Progenitor cell of endocrine pancreas (in vitro differentiated cells): ENCODE measurements around the gene NINJ2. TPM values are rescaled to one million over a fixed set of nuclear protein-coding genes. Genes with fewer than 3 reads are reported as not detected.

Experiments used
- DNase-seq: peaks from one replicate; pipeline ENCODE4 v3.0.0; 2021; ENCODE audit warnings: low spot score; ENCODE audit not compliant: unreplicated experiment
- H3K27ac Mint-ChIP-seq: 2 replicates; pipeline ENCODE4 v1.8.0; 2021; ENCODE audit warnings: mild to moderate bottlenecking, moderate library complexity, mixed read lengths
- H3K27me3 Mint-ChIP-seq: 2 replicates; pipeline ENCODE4 v1.8.0; 2021; ENCODE audit warnings: mixed read lengths
- H3K36me3 Mint-ChIP-seq: 2 replicates; pipeline ENCODE4 v1.8.0; 2022; ENCODE audit warnings: mixed read lengths; ENCODE audit not compliant: insufficient read depth
- H3K4me1 Mint-ChIP-seq: 2 replicates; pipeline ENCODE4 v1.8.0; 2021; ENCODE audit warnings: low read depth, mixed read lengths
- H3K4me3 Mint-ChIP-seq: 2 replicates; pipeline ENCODE4 v1.8.0; 2021; ENCODE audit warnings: low read depth, mild to moderate bottlenecking, moderate library complexity, mixed read lengths
- H3K9me3 Mint-ChIP-seq: 2 replicates; pipeline ENCODE4 v1.8.0; 2021; ENCODE audit warnings: low read depth, mixed read lengths
- CTCF ChIP-seq: fragments of 200-600 bp; sonication (generic); IDR thresholded peaks from one replicate; pipeline ENCODE4 v1.5.0; 2021; ENCODE audit warnings: antibody characterized with exemption, mild to moderate bottlenecking; ENCODE audit not compliant: unreplicated experiment
- total RNA-seq: library from RNA; stranded (reverse); gene quantifications from 2 replicates; pipeline ENCODE4 v1.2.1, GENCODE V29; 2021

Gene NINJ2
- total RNA-seq, 1 donor from 2014 or later = 4.0 TPM

GRCh38 chr12:558580-558979, 104.7 kb downstream of the NINJ2 start:
- no peaks in the 10 kb centered on the region for H3K4me1 Mint-ChIP-seq
- DNase-seq = no peak
- no peak for TF ChIP-seq CTCF
- no peak overlapping the region for H3K27ac Mint-ChIP-seq
- no peak overlapping the region for H3K4me3 Mint-ChIP-seq
- no peaks in the 10 kb centered on the region for H3K9me3 Mint-ChIP-seq
- peaks cover 8% of the 10 kb centered on the region for H3K36me3 Mint-ChIP-seq
- no peaks in the 10 kb centered on the region for H3K27me3 Mint-ChIP-seq

- no peaks in the 10 kb centered on the region for H3K27me3 Mint-ChIP-seq
- TF ChIP-seq CTCF = no peak
- no peak overlapping the region for H3K4me3 Mint-ChIP-seq
- DNase-seq = no peak
- H3K4me1 Mint-ChIP-seq = no peaks in the 10 kb centered on the region
- H3K36me3 Mint-ChIP-seq = peaks cover 18% of the 10 kb centered on the region
- H3K27ac Mint-ChIP-seq = no peak overlapping the region
- no peaks in the 10 kb centered on the region for H3K9me3 Mint-ChIP-seq
Observed at GRCh38 chr12:556498-556897, 106.7 kb downstream of the NINJ2 start.

- Mint-ChIP-seq H3K27ac (no peak overlapping the region), H3K36me3 (peaks cover 19% of the 10 kb centered on the region), H3K4me1 (no peaks in the 10 kb centered on the region), H3K27me3 (no peaks in the 10 kb centered on the region), H3K9me3 (no peaks in the 10 kb centered on the region), H3K4me3 (no peak overlapping the region)
- DNase-seq = no peak
- TF ChIP-seq CTCF = no peak
Observed at GRCh38 chr12:554001-554285, 109.3 kb downstream of the NINJ2 start.

- DNase-seq = no peak
- no peaks in the 10 kb centered on the region for H3K4me1 Mint-ChIP-seq
- no peaks in the 10 kb centered on the region for H3K27me3 Mint-ChIP-seq
- peaks cover 19% of the 10 kb centered on the region for H3K36me3 Mint-ChIP-seq
- H3K9me3 Mint-ChIP-seq = no peaks in the 10 kb centered on the region
- no peak overlapping the region for H3K4me3 Mint-ChIP-seq
- no peak for TF ChIP-seq CTCF
- H3K27ac Mint-ChIP-seq = no peak overlapping the region
Observed at GRCh38 chr12:553216-554000, 109.8 kb downstream of the NINJ2 start.

- no peaks in the 10 kb centered on the region for H3K4me1 Mint-ChIP-seq
- H3K27ac Mint-ChIP-seq = no peak overlapping the region
- H3K36me3 Mint-ChIP-seq = peaks cover 19% of the 10 kb centered on the region
Observed at GRCh38 chr12:552466-552865, 110.8 kb downstream of the NINJ2 start.

More at GRCh38 chr12:552466-552865, 110.8 kb downstream of the NINJ2 start:
- no peak for DNase-seq
- H3K27me3 Mint-ChIP-seq = no peaks in the 10 kb centered on the region
- no peaks in the 10 kb centered on the region for H3K9me3 Mint-ChIP-seq
- no peak overlapping the region for H3K4me3 Mint-ChIP-seq
- TF ChIP-seq CTCF = no peak
